Trophoblast cell (in vitro differentiated cells and primary cell): ENCODE results near the gene PEF1.

Source experiments
- DNase-seq, 2 donors: peaks; one replicate each; pipeline ENCODE4 v3.0.0-alpha.2; 2016
- H2AFZ ChIP-seq: 2 replicates; pipeline ENCODE4 v1.6.1; 2013; ENCODE audit warnings: low read length, moderate library complexity, mild to moderate bottlenecking; ENCODE audit not compliant: insufficient read depth, poor library complexity
- H2AK5ac ChIP-seq: 2 replicates; pipeline ENCODE4 v1.6.1; 2013; ENCODE audit warnings: mild to moderate bottlenecking, low read length
- H2BK120ac ChIP-seq: 2 replicates; pipeline ENCODE4 v1.6.1; 2013; ENCODE audit warnings: low read length, mild to moderate bottlenecking, moderate library complexity; ENCODE audit not compliant: insufficient read depth, poor library complexity
- H2BK12ac ChIP-seq: 2 replicates; pipeline ENCODE4 v1.6.1; 2013; ENCODE audit warnings: mild to moderate bottlenecking, low read length, moderate library complexity
- H2BK5ac ChIP-seq: 2 replicates; pipeline ENCODE4 v1.6.1; 2013; ENCODE audit warnings: low read length, low read depth, moderate library complexity, mild to moderate bottlenecking; ENCODE audit not compliant: poor library complexity
- H3K14ac ChIP-seq: 2 replicates; pipeline ENCODE4 v1.6.1; 2013; ENCODE audit warnings: mild to moderate bottlenecking, low read length
- H3K18ac ChIP-seq: 2 replicates; pipeline ENCODE4 v1.6.1; 2013; ENCODE audit warnings: mild to moderate bottlenecking, low read length
- H3K23ac ChIP-seq: 2 replicates; pipeline ENCODE4 v1.6.1; 2013; ENCODE audit warnings: low read length
- H3K27ac ChIP-seq: 2 replicates; pipeline ENCODE4 v1.5.1; 2013; ENCODE audit warnings: low read depth, mild to moderate bottlenecking, inconsistent platforms, low read length, moderate library complexity
- H3K27me3 ChIP-seq: 2 replicates; pipeline ENCODE4 v1.6.1; 2013; ENCODE audit warnings: inconsistent platforms, mild to moderate bottlenecking, low read length, moderate library complexity; ENCODE audit not compliant: insufficient read depth
- H3K36me3 ChIP-seq, 2 experiments: 1 replicate in 1 of 2; 2 replicates in 1 of 2; pipeline ENCODE4 v1.6.1; 2013; ENCODE audit warnings: low read length in 2 of 2, mild to moderate bottlenecking in 2 of 2, moderate library complexity in 1 of 2; ENCODE audit not compliant: insufficient read depth in 2 of 2, control insufficient read depth in 1 of 2
- H3K4ac ChIP-seq: 2 replicates; pipeline ENCODE4 v1.6.1; 2013; ENCODE audit warnings: low read depth, mild to moderate bottlenecking, low read length, moderate library complexity
- H3K4me1 ChIP-seq, 2 experiments: 1 replicate in 1 of 2; 2 replicates in 1 of 2; pipeline ENCODE4 v1.6.1; 2013; ENCODE audit warnings: low read length in 2 of 2, mild to moderate bottlenecking in 2 of 2, moderate library complexity in 1 of 2; ENCODE audit not compliant: insufficient read depth in 2 of 2, control insufficient read depth in 1 of 2
- H3K4me2 ChIP-seq: 2 replicates; pipeline ENCODE4 v1.6.1; 2013; ENCODE audit warnings: inconsistent platforms, mild to moderate bottlenecking, low read length, moderate library complexity
- H3K4me3 ChIP-seq: 2 replicates; pipeline ENCODE4 v1.5.1; 2013; ENCODE audit warnings: mild to moderate bottlenecking, low read depth, low read length, inconsistent platforms
- H3K79me1 ChIP-seq: one replicate; pipeline ENCODE4 v1.6.1; 2013; ENCODE audit warnings: low read length
- H3K79me2 ChIP-seq: 2 replicates; pipeline ENCODE4 v1.6.1; 2013; ENCODE audit warnings: low read length, mild to moderate bottlenecking; ENCODE audit not compliant: control insufficient read depth, insufficient read depth, poor library complexity
- H3K9ac ChIP-seq: 2 replicates; pipeline ENCODE4 v1.6.1; 2013; ENCODE audit warnings: mild to moderate bottlenecking, low read length
- H3K9me3 ChIP-seq: 2 replicates; pipeline ENCODE4 v1.6.1; 2013; ENCODE audit warnings: low read depth, mild to moderate bottlenecking, control low read depth, inconsistent platforms, low read length; ENCODE audit not compliant: insufficient read depth
- H4K12ac ChIP-seq: 2 replicates; pipeline ENCODE4 v1.6.1; 2013; ENCODE audit warnings: low read depth, mild to moderate bottlenecking, low read length, moderate library complexity
- H4K8ac ChIP-seq: 2 replicates; pipeline ENCODE4 v1.6.1; 2013; ENCODE audit warnings: low read depth, mild to moderate bottlenecking, low read length, moderate library complexity
- H4K91ac ChIP-seq: one replicate; pipeline ENCODE4 v1.6.1; 2013; ENCODE audit warnings: low read depth, mild to moderate bottlenecking, low read length, moderate library complexity
- WGBS: extraction: QIAGEN DNeasy Blood & Tissue Kit; methylation state at CpG from one replicate; pipeline ENCODE4 v1.1.7; 2013; ENCODE audit warnings: missing lambda C conversion rate; ENCODE audit not compliant: insufficient read length, insufficient coverage; ENCODE audit errors: extremely low coverage; 5-methylcytosine and 5-hydroxymethylcytosine counted together

PEF1 gene

GRCh38 chr1:31627301-31627929 is 17.3 kb downstream of the PEF1 start:
- peak overlapping the region; percentile 79 for H3K18ac ChIP-seq
- no peak overlapping the region for H3K23ac ChIP-seq
- peak overlapping the region; percentile 95 for H2BK12ac ChIP-seq
- H3K4me3 ChIP-seq: no peak overlapping the region
- peak overlapping the region; percentile 98 for H2AK5ac ChIP-seq
- H4K91ac ChIP-seq: peak overlapping the region; percentile 97
- H3K36me3 ChIP-seq: peaks cover 30 to 33% of the 10 kb centered on the region in 2 experiments
- peak overlapping the region; percentile 41 for H3K9ac ChIP-seq
- H3K9me3 ChIP-seq: peaks cover 2% of the 10 kb centered on the region
- H3K27me3 ChIP-seq: no peaks in the 10 kb centered on the region
- H4K8ac ChIP-seq: peak overlapping the region; percentile 82
- peak overlapping the region; percentile 94 for H2BK120ac ChIP-seq
- no peak overlapping the region for H3K4me2 ChIP-seq
- no CpG with 5 or more reads among the region's 13 CpGs for WGBS
- H3K4me1 ChIP-seq: peaks cover 52 to 61% of the 10 kb centered on the region in 2 experiments
- peak overlapping the region; percentile 90 for H3K14ac ChIP-seq
- H4K12ac ChIP-seq: peak overlapping the region; percentile 31
- H3K79me1 ChIP-seq: peaks cover 57% of the 10 kb centered on the region
- peak overlapping the region; percentile 95 for H2BK5ac ChIP-seq
- H3K4ac ChIP-seq: peak overlapping the region; percentile 64
- H2AFZ ChIP-seq: no peak overlapping the region
- H3K79me2 ChIP-seq: peaks cover 19% of the 10 kb centered on the region
- no peak for DNase-seq
- peak overlapping the region; percentile 91 for H3K27ac ChIP-seq

GRCh38 chr1:31626223-31627207 is 18.2 kb downstream of the PEF1 start:
- peak; percentile 81 to 84 for DNase-seq
- Histone ChIP-seq H3K23ac (no peak overlapping the region), H3K79me2 (peaks cover 19% of the 10 kb centered on the region), H3K14ac (peak overlapping the region; percentile 91), H2AK5ac (peak overlapping the region; percentile 98), H3K36me3 (peaks cover 21 to 24% of the 10 kb centered on the region in 2 experiments), H3K4me2 (peak overlapping the region; percentile 11), H3K4ac (peak overlapping the region; percentile 84), H2BK5ac (peak overlapping the region; percentile 95), H3K4me3 (no peak overlapping the region), H3K9ac (no peak overlapping the region), H2BK12ac (peak overlapping the region; percentile 95), H3K9me3 (peaks cover 2% of the 10 kb centered on the region), H3K27ac (peak overlapping the region; percentile 91), H2BK120ac (peak overlapping the region; percentile 96), H3K79me1 (peaks cover 56% of the 10 kb centered on the region), H3K4me1 (peaks cover 52 to 56% of the 10 kb centered on the region in 2 experiments), H3K18ac (peak overlapping the region; percentile 91), H4K12ac (peak overlapping the region; percentile 54), H4K8ac (peak overlapping the region; percentile 83), H3K27me3 (no peaks in the 10 kb centered on the region), H2AFZ (peak overlapping the region; percentile 17), H4K91ac (peak overlapping the region; percentile 97)
- WGBS: no CpG with 5 or more reads among the region's 23 CpGs

DNA sequence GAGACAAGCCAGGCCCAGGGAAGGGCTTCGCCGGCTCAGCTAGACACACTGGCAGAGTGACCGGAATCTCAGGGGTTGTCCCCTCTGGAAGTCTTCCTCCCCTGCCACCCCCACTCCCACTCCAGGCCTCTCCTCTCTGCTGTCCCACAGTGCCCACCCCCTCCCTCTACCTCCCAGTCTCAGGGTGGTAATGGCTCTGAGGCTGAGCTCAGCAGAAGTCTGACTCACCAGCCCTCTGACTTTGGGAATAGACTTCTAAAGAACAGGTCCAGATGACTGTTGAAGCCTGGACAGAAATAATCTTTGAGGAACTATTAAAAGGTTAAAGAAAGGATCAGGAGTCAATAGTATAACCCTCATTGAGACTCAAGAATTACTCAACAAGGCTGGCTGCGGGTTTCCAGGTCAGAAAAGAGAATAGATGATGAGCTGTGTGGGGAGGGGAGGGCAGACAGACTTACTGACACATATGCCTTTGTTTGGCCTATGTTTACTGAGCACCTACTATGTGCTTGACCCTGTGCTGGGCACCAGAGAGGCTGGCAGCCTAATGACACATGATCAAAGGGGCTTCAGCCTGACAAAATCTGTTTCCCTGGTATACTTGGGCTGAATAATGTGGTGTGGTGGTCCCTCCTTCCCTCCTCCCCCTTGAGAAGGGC is 19.0 kb downstream of the PEF1 start:
- Histone ChIP-seq H2BK5ac (peak overlapping the region; percentile 95), H2BK120ac (peak overlapping the region; percentile 96), H3K79me2 (peaks cover 19% of the 10 kb centered on the region), H2BK12ac (peak overlapping the region; percentile 94), H2AK5ac (peak overlapping the region; percentile 89), H4K91ac (peak overlapping the region; percentile 96), H3K79me1 (peaks cover 54% of the 10 kb centered on the region), H3K27me3 (no peaks in the 10 kb centered on the region), H3K27ac (peak overlapping the region; percentile 91), H4K12ac (peak overlapping the region; percentile 54), H3K4me3 (no peak overlapping the region), H3K23ac (no peak overlapping the region), H3K18ac (peak overlapping the region; percentile 91), H2AFZ (peak overlapping the region; percentile 17), H3K4me1 (peaks cover 50 to 53% of the 10 kb centered on the region in 2 experiments), H3K9me3 (peaks cover 4% of the 10 kb centered on the region), H3K4ac (peak overlapping the region; percentile 84), H3K9ac (no peak overlapping the region), H3K36me3 (peaks cover 16 to 21% of the 10 kb centered on the region in 2 experiments), H3K4me2 (peak overlapping the region; percentile 20), H4K8ac (peak overlapping the region; percentile 83), H3K14ac (peak overlapping the region; percentile 91)
- DNase-seq: peak; percentile 35 to 60
- WGBS: no CpG with 5 or more reads among the region's 4 CpGs
